Type B pancreatic cell (in vitro differentiated cells): ENCODE measurements around the gene SSR4. TPM values are rescaled to one million over a fixed set of nuclear protein-coding genes. Genes with fewer than 3 reads are reported as not detected.

Experiments used
- DNase-seq: peaks from one replicate; pipeline ENCODE4 v3.0.0; 2021; ENCODE audit warnings: mixed read lengths; ENCODE audit not compliant: unreplicated experiment; ENCODE audit errors: extremely low spot score
- H3K27ac Mint-ChIP-seq: 2 replicates; pipeline ENCODE4 v1.8.0; 2021; ENCODE audit warnings: mild to moderate bottlenecking, mixed read lengths
- H3K27me3 Mint-ChIP-seq: 2 replicates; pipeline ENCODE4 v1.8.0; 2021; ENCODE audit warnings: mixed read lengths
- H3K36me3 Mint-ChIP-seq: 2 replicates; pipeline ENCODE4 v1.8.0; 2021; ENCODE audit warnings: mixed read lengths
- H3K4me1 Mint-ChIP-seq: one replicate; pipeline ENCODE4 v1.8.0; 2021; ENCODE audit warnings: mixed read lengths; ENCODE audit not compliant: unreplicated experiment
- H3K4me3 Mint-ChIP-seq: 2 replicates; pipeline ENCODE4 v1.8.0; 2021; ENCODE audit warnings: mild to moderate bottlenecking, mixed read lengths
- H3K9me3 Mint-ChIP-seq: 2 replicates; pipeline ENCODE4 v1.8.0; 2021; ENCODE audit warnings: mixed read lengths
- CTCF ChIP-seq: fragments of 200-600 bp; sonication (generic); conservative IDR thresholded peaks from 2 replicates; pipeline ENCODE4 v1.5.0; 2021; ENCODE audit warnings: antibody characterized with exemption, mild to moderate bottlenecking
- total RNA-seq: library from RNA; stranded (reverse); gene quantifications from 2 replicates; pipeline ENCODE4 v1.2.1, GENCODE V29; 2021; ENCODE audit warnings: low replicate concordance

SSR4 gene
- total RNA-seq, 1 donor from 2014 or later = 271 TPM

GRCh38 chrX:153829549-153829798 lies 35.0 kb downstream of the SSR4 start:
- Mint-ChIP-seq H3K27ac (no peak overlapping the region), H3K27me3 (peaks cover 47% of the 10 kb centered on the region), H3K9me3 (peaks cover 13% of the 10 kb centered on the region), H3K4me3 (peak overlapping the region; percentile 76), H3K36me3 (peaks cover 9% of the 10 kb centered on the region), H3K4me1 (no peaks in the 10 kb centered on the region)
- DNase-seq = no peak
- TF ChIP-seq CTCF = no peak

GRCh38 chrX:153829799-153830639 lies 35.6 kb downstream of the SSR4 start, which contains the start of gene PDZD4:
Gene PDZD4, minus strand, starts transcription at chrX:153830544. Its CDS starts 246 bp downstream, at chrX:153830298.
- no peak for DNase-seq
- Mint-ChIP-seq H3K4me3 (peak within 1 kb of the TSS; percentile 76), H3K9me3 (peaks cover 13% of the 10 kb centered on the region), H3K27me3 (peaks cover 51% of the 10 kb centered on the region), H3K27ac (no peak within 1 kb of the TSS), H3K36me3 (peaks cover 9% of the 10 kb centered on the region), H3K4me1 (no peaks in the 10 kb centered on the region)
- no peak for TF ChIP-seq CTCF

- TF ChIP-seq CTCF = no peak
- H3K4me3 Mint-ChIP-seq = peak overlapping the region; percentile 69
- no peak for DNase-seq
- H3K27me3 Mint-ChIP-seq = peaks cover 47% of the 10 kb centered on the region
- H3K9me3 Mint-ChIP-seq = peaks cover 13% of the 10 kb centered on the region
- no peak overlapping the region for H3K27ac Mint-ChIP-seq
- peaks cover 9% of the 10 kb centered on the region for H3K36me3 Mint-ChIP-seq
- H3K4me1 Mint-ChIP-seq = no peaks in the 10 kb centered on the region
These were observed 36.4 kb downstream of the SSR4 start for GRCh38 chrX:153830640-153831428.

- H3K4me3 Mint-ChIP-seq = peak overlapping the region; percentile 70
- DNase-seq = no peak
These were observed 37.1 kb downstream of the SSR4 start for GRCh38 chrX:153831429-153832150.

More at GRCh38 chrX:153831429-153832150, 37.1 kb downstream of the SSR4 start:
- Mint-ChIP-seq H3K36me3 (peaks cover 9% of the 10 kb centered on the region), H3K9me3 (peaks cover 13% of the 10 kb centered on the region), H3K27me3 (peaks cover 46% of the 10 kb centered on the region), H3K27ac (no peak overlapping the region), H3K4me1 (no peaks in the 10 kb centered on the region)
- no peak for TF ChIP-seq CTCF
